HG03066 (cell line): ENCODE measurements around the gene TEDC1.

ENCODE experiments used
- ATAC-seq: cut with Tn5 transposase; IDR thresholded peaks from one replicate; pipeline ENCODE4 v1.9.1; 2021; ENCODE audit warnings: low read depth; ENCODE audit not compliant: unreplicated experiment

Gene TEDC1

GRCh38 chr14:105484069-105484996 is 6.7 kb upstream of the TEDC1 start:
- ATAC-seq = no peak

GRCh38 chr14:105484997-105485393 is 6.1 kb upstream of the TEDC1 start:
- ATAC-seq = no peak

- ATAC-seq = no peak
Observed at GRCh38 chr14:105485739-105486162, 5.3 kb upstream of the TEDC1 start.

DNA sequence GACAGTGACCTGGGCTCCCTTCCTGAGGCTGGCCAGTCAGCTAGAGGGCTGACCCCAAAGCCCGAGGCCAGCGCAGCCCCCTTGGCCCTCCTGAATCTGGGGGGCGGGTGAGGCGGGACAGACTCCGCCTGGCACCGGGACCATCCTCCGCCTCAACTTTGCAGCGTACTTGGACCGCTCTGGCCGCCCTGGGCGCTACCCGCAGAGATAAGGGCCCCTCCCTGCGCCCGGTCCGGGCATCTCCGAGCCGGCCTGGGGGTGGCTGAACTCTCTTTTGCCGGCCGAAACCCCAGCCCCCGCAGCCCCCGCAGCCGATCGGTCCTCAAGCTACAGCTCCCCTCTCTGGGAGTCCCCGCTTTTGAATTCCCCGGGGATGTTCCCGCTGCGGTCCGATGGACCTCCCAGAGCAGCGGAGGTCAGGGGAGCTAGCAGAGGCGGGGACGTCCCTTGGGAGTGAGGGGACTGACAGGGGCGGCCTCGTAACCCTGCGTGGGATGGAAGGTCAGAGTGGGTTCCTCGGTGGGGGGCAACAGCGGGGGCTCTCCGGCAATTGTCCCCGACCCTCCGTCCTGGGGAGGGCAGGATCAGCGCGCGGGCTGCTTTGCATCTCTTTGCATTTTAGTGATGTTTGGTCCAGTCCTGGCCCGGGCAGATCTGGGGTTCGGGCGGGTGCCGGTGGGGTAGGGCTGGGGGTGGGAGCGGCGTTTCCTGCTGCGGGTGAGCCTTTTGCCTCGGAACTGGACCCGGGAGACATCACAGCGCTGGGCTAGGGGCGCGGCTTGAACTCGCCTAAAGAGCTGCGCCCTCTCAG is 4.7 kb upstream of the TEDC1 start, which contains the start of gene CRIP1:
CRIP1 (plus strand) TSS at position 724 of the 811 bp plus-strand sequence. CDS start 374 bp downstream, outside the sequence.
- ATAC-seq = no peak

- ATAC-seq = no peak
Observed at GRCh38 chr14:105486974-105487448, 4.0 kb upstream of the TEDC1 start.

GRCh38 chr14:105487449-105487985 is 3.5 kb upstream of the TEDC1 start:
- no peak for ATAC-seq

DNA sequence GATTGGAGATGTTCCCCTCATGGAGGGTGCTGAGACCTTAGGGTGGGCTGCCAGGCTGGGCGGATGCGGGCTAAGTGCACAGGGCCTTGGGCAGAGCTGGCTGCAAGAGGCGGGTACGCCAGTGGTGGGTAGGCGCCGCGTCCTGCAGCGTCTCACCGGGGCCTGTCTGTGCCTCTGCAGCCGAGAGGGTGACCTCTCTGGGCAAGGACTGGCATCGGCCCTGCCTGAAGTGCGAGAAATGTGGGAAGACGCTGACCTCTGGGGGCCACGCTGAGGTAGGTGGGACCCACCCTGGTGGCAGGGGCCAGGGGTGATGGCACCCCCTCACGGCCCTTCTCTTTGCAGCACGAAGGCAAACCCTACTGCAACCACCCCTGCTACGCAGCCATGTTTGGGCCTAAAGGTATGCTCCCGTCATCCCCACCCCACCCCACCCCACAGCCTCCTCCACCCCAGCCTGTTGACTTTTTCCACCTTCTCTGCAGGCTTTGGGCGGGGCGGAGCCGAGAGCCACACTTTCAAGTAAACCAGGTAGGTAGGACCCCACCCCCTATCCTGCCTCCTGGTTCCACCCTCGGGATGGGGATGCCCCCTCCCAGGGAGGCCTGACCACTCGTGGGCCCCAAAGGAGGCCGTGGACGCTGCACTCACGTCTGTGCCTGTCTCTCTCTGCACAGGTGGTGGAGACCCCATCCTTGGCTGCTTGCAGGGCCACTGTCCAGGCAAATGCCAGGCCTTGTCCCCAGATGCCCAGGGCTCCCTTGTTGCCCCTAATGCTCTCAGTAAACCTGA is 2.9 kb upstream of the TEDC1 start:
- ATAC-seq = no peak

- ATAC-seq = no peak
Observed at GRCh38 chr14:105488781-105489541, 2.1 kb upstream of the TEDC1 start.

DNA sequence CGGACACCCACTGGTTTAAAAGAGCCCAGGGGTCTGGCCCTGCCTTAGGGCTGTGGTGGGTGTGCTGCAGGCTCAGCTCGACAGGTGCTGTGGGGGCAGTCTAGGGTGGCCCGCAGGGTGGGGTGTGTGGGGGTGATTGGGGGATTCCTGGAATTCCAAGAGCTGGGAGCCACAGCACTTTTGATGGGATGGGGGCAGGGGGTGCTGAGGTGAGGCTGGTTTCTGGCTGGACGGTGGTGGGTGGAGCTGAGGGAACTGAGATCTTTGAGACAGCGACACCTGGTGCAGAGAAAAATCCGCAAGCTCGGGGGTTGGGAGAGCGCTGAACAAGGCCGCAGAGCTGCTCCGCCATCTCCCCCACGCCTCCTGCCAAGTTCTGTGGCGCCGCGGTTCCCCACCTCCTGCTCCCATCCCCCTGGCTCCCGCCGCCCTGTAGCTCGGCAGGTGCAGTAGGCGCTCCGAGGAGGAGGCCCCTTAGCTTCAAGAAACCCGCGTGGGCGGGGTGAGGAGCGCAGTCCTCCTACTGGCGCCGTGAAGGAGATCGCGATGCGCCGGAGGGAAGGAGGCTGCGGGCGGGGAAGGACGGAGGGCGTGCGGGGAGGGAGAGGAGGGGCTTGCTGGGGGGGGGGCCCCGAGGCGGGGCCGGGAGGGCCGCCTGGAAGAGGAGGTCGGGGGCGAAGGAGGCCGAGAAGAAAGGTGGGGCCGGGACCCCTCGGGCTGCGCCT is 1.3 kb upstream of the TEDC1 start:
- ATAC-seq = no peak

GRCh38 chr14:105490267-105490571 is 827 bp upstream of the TEDC1 start:
- no peak for ATAC-seq

GRCh38 chr14:105491366-105491973 is 424 bp downstream of the TEDC1 start:
- no peak for ATAC-seq

- ATAC-seq = no peak
Observed at GRCh38 chr14:105492031-105492970, 1.3 kb downstream of the TEDC1 start.

DNA sequence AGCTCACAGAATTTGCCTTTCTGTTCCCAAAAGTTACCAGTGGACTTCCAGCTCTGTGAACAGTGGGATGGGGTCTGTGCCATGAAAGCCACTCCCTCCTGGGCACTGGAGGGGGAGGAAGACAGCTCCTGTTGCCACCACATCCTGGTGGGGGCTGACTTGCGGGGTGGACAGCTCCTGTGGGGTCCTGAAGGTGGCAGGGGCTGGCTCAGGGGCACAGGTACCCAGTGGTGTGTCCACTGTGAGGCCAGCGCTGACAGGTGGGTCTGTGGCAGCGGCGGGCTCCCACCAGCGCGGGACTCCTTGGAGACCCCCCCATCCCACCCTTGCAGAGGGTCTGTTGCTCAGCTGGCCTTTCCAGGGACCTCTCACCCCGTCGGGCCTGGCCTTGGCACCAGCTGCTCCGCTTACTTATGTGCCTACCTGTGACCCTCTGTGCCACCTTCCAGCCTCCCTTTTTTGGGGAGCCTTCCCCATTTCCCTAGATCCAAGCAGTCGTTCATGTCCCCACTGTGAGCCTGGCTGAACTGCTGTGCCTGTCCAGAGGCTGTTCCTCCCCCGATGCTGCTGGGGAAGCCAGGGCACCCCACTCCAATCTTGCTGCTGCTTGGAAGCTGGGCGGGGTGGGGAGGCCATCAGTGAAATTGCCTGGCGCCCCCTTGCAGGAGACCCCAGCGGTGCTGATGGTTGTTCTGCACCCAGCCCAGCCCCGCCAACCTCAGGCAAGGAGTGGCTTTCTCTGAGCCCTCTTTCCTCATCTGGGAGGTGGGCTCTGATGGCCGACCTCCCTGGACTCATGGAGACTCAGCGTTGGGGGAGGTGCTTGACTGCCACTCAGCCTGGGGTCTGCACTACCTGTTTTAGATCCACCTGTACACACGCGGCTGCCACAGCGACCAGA is 2.2 kb downstream of the TEDC1 start:
- no peak for ATAC-seq

- ATAC-seq = no peak
Observed at GRCh38 chr14:105493921-105494605, 3.0 kb downstream of the TEDC1 start.

- no peak for ATAC-seq
Observed at GRCh38 chr14:105494606-105494929, 3.5 kb downstream of the TEDC1 start.
